Gastrocnemius medialis (tissue), 4 donors: ENCODE results near the gene ASPHD1. TPM values are rescaled to one million over a fixed set of nuclear protein-coding genes. Genes with fewer than 3 reads are reported as not detected.

Source experiments
- ATAC-seq, 2 donors: fragments of 150-250 bp; one replicate each; pipeline ENCODE4 v1.9.1; 2016
- DNase-seq, 2 donors: peaks; one replicate each; pipeline ENCODE4 v3.0.0-alpha.2; 2019
- H3K27ac ChIP-seq, 4 donors: fragments of 200-600 bp; sonication (generic); 1 replicate in 1 of 4; 2 replicates in 3 of 4; pipeline ENCODE4 v1.5.1; 2016 to 2018; ENCODE audit warnings: mild to moderate bottlenecking in 2 of 4, moderate library complexity in 1 of 4
- H3K27me3 ChIP-seq, 3 donors: fragments of 200-600 bp; sonication (generic) in 2 of 3; 1 replicate in 1 of 3; 2 replicates in 2 of 3; pipeline versions ENCODE4 v1.5.1 to v1.6.0; 2016 to 2019; ENCODE audit warnings: mild to moderate bottlenecking in 1 of 3, moderate library complexity in 1 of 3
- H3K36me3 ChIP-seq, 2 donors: fragments of 200-600 bp; sonication (generic) in 1 of 2; one replicate each; pipeline ENCODE4 v1.5.1; 2017 to 2018
- H3K4me1 ChIP-seq, 2 donors: fragments of 200-600 bp; sonication (generic) in 1 of 2; one replicate each; pipeline ENCODE4 v1.5.1; 2016 to 2017; ENCODE audit warnings: mild to moderate bottlenecking in 2 of 2
- H3K4me3 ChIP-seq, 4 donors: fragments of 200-600 bp; sonication (generic) in 3 of 4; 1 replicate in 1 of 4; 2 replicates in 3 of 4; pipeline ENCODE4 v1.5.1; 2016 to 2019; ENCODE audit warnings: mild to moderate bottlenecking in 2 of 4
- H3K9me3 ChIP-seq, 3 donors: fragments of 200-600 bp; sonication (generic) in 2 of 3; 1 replicate in 1 of 3; 2 replicates in 2 of 3; pipeline ENCODE4 v1.5.1; 2016 to 2019
- CTCF ChIP-seq, 5 experiments: fragments of 450-650 bp in 3 of 5; fragments of 200-600 bp in 2 of 5; sonication (generic) in 2 of 5; IDR thresholded peaks in 4 of 5; conservative IDR thresholded peaks in 1 of 5; 1 replicate in 4 of 5; 2 replicates in 1 of 5; pipeline ENCODE4 v1.5.1; 2016 to 2019; ENCODE audit warnings: antibody characterized with exemption in 5 of 5, mild to moderate bottlenecking in 3 of 5, moderate library complexity in 3 of 5
- POLR2A ChIP-seq, 2 donors: fragments of 450-650 bp; IDR thresholded peaks; one replicate each; pipeline ENCODE4 v1.6.1; 2017; ENCODE audit warnings: antibody characterized with exemption in 2 of 2, mild to moderate bottlenecking in 2 of 2, moderate library complexity in 2 of 2
- in situ Hi-C, 4 donors: fragments of 200-750 bp; cut with MboI; loops; one replicate each; pipeline versions ENCODE4 v1.15.0 to v1.8.0; 2017; ENCODE audit warnings: low sequenced_read_pairs in 4 of 4
- intact Hi-C: fragments of 100-400 bp; cut with DNase I; formaldehyde crosslinking; loops from one replicate; pipeline ENCODE4 v1.15.1; 2023; ENCODE audit warnings: low total_unique reads
- total RNA-seq, 4 donors: library from RNA; depleted of rRNA; stranded (reverse); fragments of >200 nt; gene quantifications; one replicate each; pipeline versions ENCODE4 v1.1.0 to v1.2.3, GENCODE V29; 2016

ASPHD1 gene
- total RNA-seq, 4 donors from 2014 or later = not detected

- TF ChIP-seq POLR2A (IDR thresholded peaks at IDR 0.05) = no peak
- TF ChIP-seq CTCF (IDR thresholded peaks at IDR 0.05 in 4 of 5, conservative IDR thresholded peaks at IDR 0.05 in 1 of 5) = no peak
- intact Hi-C loops = no loop called here
- Histone ChIP-seq H3K27ac (no peak overlapping the region), H3K4me3 (no peak overlapping the region), H3K27me3 (no peaks in the 10 kb centered on the region), H3K36me3 (peaks cover 0 to 32% of the 10 kb centered on the region in 2 donors), H3K9me3 (no peaks in the 10 kb centered on the region), H3K4me1 (no peaks in the 10 kb centered on the region)
- in situ Hi-C loops = no loop called here
- DNase-seq (no peak), ATAC-seq (no peak)
Measured at GRCh38 chr16:29916979-29917378, 16.7 kb downstream of the ASPHD1 start.

DNA sequence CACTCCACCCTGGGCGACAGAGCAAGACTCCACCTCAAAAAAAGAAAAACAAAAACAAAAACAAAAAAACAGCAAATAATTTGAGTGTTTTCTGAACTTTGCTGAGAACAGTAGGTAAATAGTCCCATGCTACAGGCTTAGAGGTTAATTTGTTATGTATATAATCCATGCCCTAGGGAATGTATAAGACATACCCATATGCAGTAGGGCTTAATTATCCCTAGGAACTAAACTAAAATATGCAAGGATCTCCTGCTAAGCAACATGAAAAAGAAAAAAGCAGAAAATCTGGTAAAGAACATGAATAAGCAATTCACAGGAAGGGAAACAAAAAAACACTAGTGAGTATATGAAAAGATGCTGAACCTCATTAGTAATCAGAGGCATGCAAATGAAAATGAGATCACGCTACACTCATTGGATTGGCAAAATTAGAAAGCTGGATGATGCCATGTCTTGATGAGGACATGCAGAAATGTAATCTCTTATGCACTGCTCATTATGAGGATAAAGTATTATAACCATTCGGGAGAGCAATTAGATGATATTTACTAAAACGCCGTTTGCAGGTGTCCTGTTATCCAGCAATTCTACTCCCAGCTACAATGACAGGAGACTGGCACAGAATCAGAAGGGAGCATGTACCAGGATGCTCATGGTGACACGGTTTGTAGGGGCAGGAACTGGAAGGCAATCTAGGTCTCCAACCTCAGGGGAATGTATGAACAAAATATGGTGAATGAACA, 20.2 kb downstream of the ASPHD1 start:
- H3K36me3 ChIP-seq = peaks cover 0 to 44% of the 10 kb centered on the region in 2 donors
- peaks cover 15% of the 10 kb centered on the region in 2 donors for H3K4me1 ChIP-seq
- no peak overlapping the region for H3K4me3 ChIP-seq
- in situ Hi-C loops (loop anchor here in 1 of 4 donors (10.0 kb wide), 1 partner anchor 54 kb away; the partner anchor contains the start of gene TAOK2), intact Hi-C loops (no loop called here)
- H3K27me3 ChIP-seq = no peaks in the 10 kb centered on the region
- H3K9me3 ChIP-seq = no peaks in the 10 kb centered on the region
- no peak for ATAC-seq
- H3K27ac ChIP-seq = no peak overlapping the region
- TF ChIP-seq CTCF (IDR thresholded peaks at IDR 0.05 in 4 of 5, conservative IDR thresholded peaks at IDR 0.05 in 1 of 5) (no peak), POLR2A (IDR thresholded peaks at IDR 0.05) (no peak)
- DNase-seq = no peak

DNA sequence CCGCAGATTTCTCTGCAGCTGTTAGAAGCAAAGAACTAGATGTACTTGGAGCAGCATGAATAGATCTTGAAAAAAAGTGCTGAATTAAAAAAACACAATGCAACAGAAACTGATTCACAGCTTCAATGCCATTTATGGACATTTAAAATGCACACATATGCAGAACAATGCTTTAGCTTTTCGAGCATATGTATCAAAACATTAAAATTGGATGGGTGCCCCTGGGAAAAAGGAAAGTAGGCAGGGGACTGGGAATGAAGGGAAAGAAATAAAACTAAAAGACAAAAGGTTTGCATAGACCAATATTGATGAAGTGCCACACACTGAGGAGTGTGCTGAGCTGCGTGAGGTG, 20.7 kb downstream of the ASPHD1 start:
- Histone ChIP-seq H3K36me3 (peaks cover 0 to 44% of the 10 kb centered on the region in 2 donors), H3K4me3 (no peak overlapping the region), H3K9me3 (no peaks in the 10 kb centered on the region), H3K27me3 (no peaks in the 10 kb centered on the region), H3K27ac (no peak overlapping the region), H3K4me1 (peaks cover 15 to 16% of the 10 kb centered on the region in 2 donors)
- DNase-seq (no peak), ATAC-seq (no peak)
- intact Hi-C loops = no loop called here
- in situ Hi-C loops = loop anchor here in 1 of 4 donors (10.0 kb wide), 1 partner anchor 54 kb away; the partner anchor contains the start of gene TAOK2
- no peak for TF ChIP-seq POLR2A (IDR thresholded peaks at IDR 0.05)
- TF ChIP-seq CTCF (IDR thresholded peaks at IDR 0.05 in 4 of 5, conservative IDR thresholded peaks at IDR 0.05 in 1 of 5) = no peak

- intact Hi-C loops (no loop called here), in situ Hi-C loops (loop anchor here in 1 of 4 donors (10.0 kb wide), 1 partner anchor 52 kb away; the partner anchor contains the start of gene TAOK2)
- Histone ChIP-seq H3K27ac (no peak overlapping the region), H3K27me3 (no peaks in the 10 kb centered on the region), H3K4me1 (peaks cover 22 to 24% of the 10 kb centered on the region in 2 donors), H3K4me3 (no peak overlapping the region), H3K36me3 (peaks cover 0 to 44% of the 10 kb centered on the region in 2 donors), H3K9me3 (no peaks in the 10 kb centered on the region)
- TF ChIP-seq POLR2A (IDR thresholded peaks at IDR 0.05) (no peak), CTCF (IDR thresholded peaks at IDR 0.05 in 4 of 5, conservative IDR thresholded peaks at IDR 0.05 in 1 of 5) (no peak)
- DNase-seq (no peak), ATAC-seq (no peak)
Measured at GRCh38 chr16:29922326-29922725, 22.0 kb downstream of the ASPHD1 start.
